ENCODE measurements around the gene CYP26A1. TPM values are rescaled to one million over a fixed set of nuclear protein-coding genes. Genes with fewer than 3 reads are reported as not detected.

Gene CYP26A1
- total RNA-seq, 4 donors from 2014 or later: not detected

DNA sequence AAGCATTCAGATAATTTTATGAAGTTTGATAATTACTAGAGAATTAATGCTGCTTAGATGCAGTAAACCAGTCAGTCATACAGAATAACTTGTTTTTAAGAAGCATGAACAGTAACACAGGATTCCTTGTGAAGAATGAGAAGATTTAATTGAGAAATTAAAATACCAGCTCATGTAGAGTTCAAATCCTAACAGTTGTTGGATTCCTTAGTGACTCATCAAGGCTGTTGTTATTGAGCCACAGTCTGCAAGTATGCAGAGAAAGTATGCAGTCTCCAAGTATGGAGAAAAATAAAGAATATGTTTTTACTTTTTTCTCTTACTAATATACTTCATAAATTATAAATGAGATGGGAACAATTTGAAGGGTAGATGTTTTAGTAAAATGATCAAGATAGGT lies 43.3 kb upstream of the CYP26A1 start:
- Histone ChIP-seq H3K27me3 (no peaks in the 10 kb centered on the region), H3K27ac (replicated peaks in 1 of 4) (peak overlapping the region in 2 of 4 donors; percentile 33 to 50), H3K4me1 (peaks cover 0 to 36% (median 16%) of the 10 kb centered on the region in 4 donors), H3K4me3 (no peak overlapping the region), H3K9me3 (peaks cover 0 to 8% (median 3%) of the 10 kb centered on the region in 4 donors), H3K36me3 (peaks cover 0 to 19% (median 5%) of the 10 kb centered on the region in 4 donors)
- intact Hi-C loops (cut with DNase I): no loop called here
- DNase-seq (ENCODE audit: extremely low spot score): no peak
- TF ChIP-seq POLR2AphosphoS5 (IDR thresholded peaks at IDR 0.05): no peak
- no peak for TF ChIP-seq POLR2A (IDR thresholded peaks at IDR 0.05; ENCODE audit: low read depth)
- TF ChIP-seq EP300 (IDR thresholded peaks at IDR 0.05): no peak
- TF ChIP-seq, protein P1, sequence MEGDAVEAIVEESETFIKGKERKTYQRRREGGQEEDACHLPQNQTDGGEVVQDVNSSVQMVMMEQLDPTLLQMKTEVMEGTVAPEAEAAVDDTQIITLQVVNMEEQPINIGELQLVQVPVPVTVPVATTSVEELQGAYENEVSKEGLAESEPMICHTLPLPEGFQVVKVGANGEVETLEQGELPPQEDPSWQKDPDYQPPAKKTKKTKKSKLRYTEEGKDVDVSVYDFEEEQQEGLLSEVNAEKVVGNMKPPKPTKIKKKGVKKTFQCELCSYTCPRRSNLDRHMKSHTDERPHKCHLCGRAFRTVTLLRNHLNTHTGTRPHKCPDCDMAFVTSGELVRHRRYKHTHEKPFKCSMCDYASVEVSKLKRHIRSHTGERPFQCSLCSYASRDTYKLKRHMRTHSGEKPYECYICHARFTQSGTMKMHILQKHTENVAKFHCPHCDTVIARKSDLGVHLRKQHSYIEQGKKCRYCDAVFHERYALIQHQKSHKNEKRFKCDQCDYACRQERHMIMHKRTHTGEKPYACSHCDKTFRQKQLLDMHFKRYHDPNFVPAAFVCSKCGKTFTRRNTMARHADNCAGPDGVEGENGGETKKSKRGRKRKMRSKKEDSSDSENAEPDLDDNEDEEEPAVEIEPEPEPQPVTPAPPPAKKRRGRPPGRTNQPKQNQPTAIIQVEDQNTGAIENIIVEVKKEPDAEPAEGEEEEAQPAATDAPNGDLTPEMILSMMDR (IDR thresholded peaks at IDR 0.05): no peak

DNA sequence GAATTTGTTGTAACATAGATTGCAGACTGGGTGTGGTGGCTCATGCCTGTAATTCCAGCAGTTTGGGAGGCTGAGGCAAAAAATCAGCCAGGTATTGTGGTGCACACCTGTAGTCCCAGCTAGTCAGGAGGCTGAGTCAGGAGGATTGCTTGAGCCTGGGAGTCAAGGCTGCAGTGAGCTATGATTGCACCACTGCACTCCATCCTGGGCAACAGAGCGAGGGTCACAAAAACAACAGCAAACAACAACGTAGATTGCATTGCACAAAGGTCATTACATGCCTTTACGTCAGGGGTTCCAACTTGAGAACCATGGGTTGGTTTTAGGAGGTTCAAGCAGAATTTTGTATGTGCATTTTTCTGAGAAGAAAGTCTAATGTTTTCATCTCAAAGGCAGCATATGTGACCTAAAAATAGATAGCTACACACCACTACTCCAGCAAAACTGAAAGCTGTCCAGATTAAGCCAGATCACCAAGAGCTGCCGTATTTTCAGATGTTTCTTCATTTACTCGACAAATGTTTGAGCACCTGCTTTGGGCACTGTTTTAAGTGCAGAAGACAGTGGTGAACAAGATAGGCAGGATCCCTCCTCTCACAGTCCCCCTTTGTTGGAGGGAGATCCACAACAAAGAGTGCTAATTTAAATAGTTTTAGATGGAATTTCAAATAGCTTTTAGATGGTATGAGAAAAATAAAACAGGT lies 41.4 kb upstream of the CYP26A1 start:
- peaks cover 0 to 8% (median 2%) of the 10 kb centered on the region in 4 donors for H3K36me3 ChIP-seq
- H3K27me3 ChIP-seq: no peaks in the 10 kb centered on the region
- DNase-seq (ENCODE audit: extremely low spot score): no peak
- no peak overlapping the region for H3K4me3 ChIP-seq
- intact Hi-C loops (cut with DNase I): no loop called here
- peaks cover 0 to 36% (median 16%) of the 10 kb centered on the region in 4 donors for H3K4me1 ChIP-seq
- 86% methylated on average over 5 of the region's 5 CpGs for WGBS
- H3K27ac ChIP-seq (replicated peaks in 1 of 4): no peak overlapping the region
- TF ChIP-seq EP300 (IDR thresholded peaks at IDR 0.05) (no peak), POLR2AphosphoS5 (IDR thresholded peaks at IDR 0.05) (no peak), POLR2A (IDR thresholded peaks at IDR 0.05; ENCODE audit: low read depth) (no peak)
- TF ChIP-seq, protein P1 (IDR thresholded peaks at IDR 0.05): no peak
- peaks cover 0 to 6% (median 1%) of the 10 kb centered on the region in 4 donors for H3K9me3 ChIP-seq

DNA sequence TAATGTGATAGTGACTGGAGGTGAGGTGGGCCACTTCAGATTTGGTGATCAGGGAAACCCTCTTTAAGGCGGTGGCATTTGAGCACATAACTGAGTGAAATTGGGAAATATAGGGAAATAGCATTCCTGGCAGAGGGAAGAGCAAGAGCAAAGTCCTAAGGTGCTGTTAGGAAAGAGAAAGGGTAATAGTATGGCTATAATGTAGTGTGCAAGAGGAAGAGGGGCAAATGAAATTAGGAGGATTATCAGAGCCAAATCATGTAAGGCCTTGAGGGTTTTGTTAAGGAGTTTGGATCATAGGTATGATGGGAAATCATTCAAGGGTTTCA lies 40.9 kb upstream of the CYP26A1 start:
- intact Hi-C loops (cut with DNase I): no loop called here
- no peak for TF ChIP-seq POLR2AphosphoS5 (IDR thresholded peaks at IDR 0.05)
- TF ChIP-seq EP300 (IDR thresholded peaks at IDR 0.05): no peak
- TF ChIP-seq, protein P1 (IDR thresholded peaks at IDR 0.05): no peak
- TF ChIP-seq POLR2A (IDR thresholded peaks at IDR 0.05; ENCODE audit: low read depth): no peak

DNA sequence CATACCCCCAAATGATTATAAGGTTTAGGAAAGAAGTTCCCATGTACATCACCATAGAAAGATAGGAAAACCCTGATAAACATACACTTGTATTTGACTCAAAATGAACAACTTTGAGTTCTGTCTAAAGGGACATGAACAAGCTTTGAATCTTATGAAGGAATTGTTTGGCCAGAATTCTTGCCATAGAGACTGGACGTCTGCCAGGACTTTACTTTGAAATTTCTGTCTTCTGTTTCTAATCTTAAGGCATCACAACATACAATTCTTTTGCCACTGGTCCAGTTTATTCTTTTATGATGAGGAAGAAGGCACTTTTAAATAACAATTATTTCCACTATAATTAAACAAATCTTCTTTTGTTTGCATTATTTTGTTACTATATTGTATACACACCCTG lies 39.3 kb upstream of the CYP26A1 start:
- DNase-seq (ENCODE audit: extremely low spot score): no peak
- no peak overlapping the region for H3K4me3 ChIP-seq
- peaks cover 0 to 4% (median 0%) of the 10 kb centered on the region in 4 donors for H3K36me3 ChIP-seq
- no peaks in the 10 kb centered on the region for H3K27me3 ChIP-seq
- H3K4me1 ChIP-seq: peaks cover 0 to 36% (median 16%) of the 10 kb centered on the region in 4 donors
- H3K27ac ChIP-seq (replicated peaks in 1 of 4): no peak overlapping the region
- intact Hi-C loops (cut with DNase I): no loop called here
- no peak for TF ChIP-seq EP300 (IDR thresholded peaks at IDR 0.05)
- H3K9me3 ChIP-seq: no peaks in the 10 kb centered on the region
- WGBS: 22% methylated on average over 1 of the region's 1 CpG

More for the DNA sequence above, 40.9 kb upstream of the CYP26A1 start:
- Histone ChIP-seq H3K27ac (replicated peaks in 1 of 4) (no peak overlapping the region), H3K27me3 (no peaks in the 10 kb centered on the region), H3K4me1 (peaks cover 0 to 36% (median 16%) of the 10 kb centered on the region in 4 donors), H3K4me3 (no peak overlapping the region), H3K36me3 (peaks cover 0 to 2% (median 0%) of the 10 kb centered on the region in 4 donors), H3K9me3 (peaks cover 0 to 1% (median 0%) of the 10 kb centered on the region in 4 donors)
- DNase-seq (ENCODE audit: extremely low spot score): no peak
- 94% methylated on average over 1 of the region's 1 CpG for WGBS

DNA sequence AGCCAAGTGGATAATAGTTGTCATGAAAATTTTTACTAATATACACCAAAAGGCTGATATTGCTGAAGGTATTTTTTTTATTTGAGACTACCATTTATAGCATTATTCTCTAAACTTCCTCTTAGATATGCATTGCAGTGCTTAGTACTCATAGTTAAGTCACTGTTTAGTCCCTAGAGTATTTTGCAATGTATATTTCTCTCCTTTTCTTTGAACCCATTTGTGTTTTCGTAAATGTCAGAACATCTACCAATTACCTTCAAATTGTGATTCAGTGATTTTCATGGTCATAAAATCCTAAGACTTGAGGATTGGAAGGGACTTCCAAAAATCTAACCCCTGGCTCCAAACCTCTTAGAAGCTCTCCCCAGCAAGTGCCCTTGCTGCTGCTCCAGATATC lies 34.6 kb upstream of the CYP26A1 start:
- intact Hi-C loops (cut with DNase I): no loop called here
- Histone ChIP-seq H3K4me1 (peaks cover 0 to 7% (median 3%) of the 10 kb centered on the region in 4 donors), H3K27ac (replicated peaks in 1 of 4) (no peak overlapping the region), H3K27me3 (no peaks in the 10 kb centered on the region), H3K36me3 (peaks cover 0 to 4% (median 0%) of the 10 kb centered on the region in 4 donors), H3K4me3 (no peak overlapping the region), H3K9me3 (no peaks in the 10 kb centered on the region)
- 93% methylated on average over 1 of the region's 1 CpG for WGBS
- DNase-seq (ENCODE audit: extremely low spot score): no peak
- TF ChIP-seq, protein P1 (IDR thresholded peaks at IDR 0.05): no peak
- TF ChIP-seq POLR2A (IDR thresholded peaks at IDR 0.05; ENCODE audit: low read depth) (no peak), EP300 (IDR thresholded peaks at IDR 0.05) (no peak), POLR2AphosphoS5 (IDR thresholded peaks at IDR 0.05) (no peak)
